Medulla oblongata (tissue), 1 donor: Measurements from ENCODE around the gene COLQ.
"Not testable (repeated sequence)": the region's sequence is repeated elsewhere in the genome, so short reads cannot be mapped to it uniquely, and the experiment has no call there.

Experiments used
- DNase-seq: peaks from one replicate; pipeline ENCODE4 v3.0.0-alpha.2; 2015; ENCODE audit errors: extremely low spot score

Gene COLQ

DNA sequence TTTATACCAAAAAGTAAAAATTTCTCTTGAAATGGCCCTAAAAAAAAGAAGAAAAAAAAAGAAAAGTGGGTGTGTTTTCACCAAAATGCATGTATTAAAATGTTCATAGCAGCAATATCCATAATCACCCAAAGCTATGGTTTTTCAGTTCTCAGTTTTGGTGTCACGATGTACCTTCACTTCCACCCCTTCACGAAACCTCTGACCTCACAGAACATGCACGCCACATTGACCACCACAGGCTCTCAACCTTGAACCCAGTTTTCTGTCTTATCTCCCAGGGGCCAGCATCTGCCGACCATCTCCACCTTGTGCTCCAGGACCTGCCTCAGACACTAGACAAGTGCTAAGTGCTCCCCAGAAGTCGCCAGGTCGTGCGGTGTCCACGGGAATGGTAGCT, 30.4 kb downstream of the COLQ start:
- no peak for DNase-seq

- no peak for DNase-seq
Measured at GRCh38 chr3:15490158-15490557, 31.3 kb downstream of the COLQ start.

GRCh38 chr3:15488002-15488401, 33.5 kb downstream of the COLQ start:
- no peak for DNase-seq

DNA sequence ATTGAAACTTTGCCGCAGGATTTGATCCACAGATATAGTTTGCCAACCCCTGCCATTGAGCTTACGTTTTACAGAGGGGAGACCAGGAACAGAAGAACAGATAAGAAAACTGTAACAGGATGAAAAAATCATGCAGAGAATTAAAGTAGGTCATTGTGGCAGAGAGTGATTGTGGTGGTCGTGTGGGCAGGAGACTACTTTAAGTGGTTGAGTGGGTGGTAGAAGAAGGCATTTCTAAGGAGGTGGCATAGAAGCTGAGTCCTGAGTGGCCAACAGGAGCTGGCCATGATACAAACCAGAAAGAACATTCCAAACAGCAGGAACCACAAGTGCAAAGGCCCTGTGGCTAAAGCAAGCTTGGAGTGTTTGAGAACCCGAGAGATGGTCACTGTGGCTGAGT, 34.5 kb downstream of the COLQ start:
- no peak for DNase-seq

- no peak for DNase-seq
Measured at GRCh38 chr3:15486020-15486419, 35.5 kb downstream of the COLQ start.

DNA sequence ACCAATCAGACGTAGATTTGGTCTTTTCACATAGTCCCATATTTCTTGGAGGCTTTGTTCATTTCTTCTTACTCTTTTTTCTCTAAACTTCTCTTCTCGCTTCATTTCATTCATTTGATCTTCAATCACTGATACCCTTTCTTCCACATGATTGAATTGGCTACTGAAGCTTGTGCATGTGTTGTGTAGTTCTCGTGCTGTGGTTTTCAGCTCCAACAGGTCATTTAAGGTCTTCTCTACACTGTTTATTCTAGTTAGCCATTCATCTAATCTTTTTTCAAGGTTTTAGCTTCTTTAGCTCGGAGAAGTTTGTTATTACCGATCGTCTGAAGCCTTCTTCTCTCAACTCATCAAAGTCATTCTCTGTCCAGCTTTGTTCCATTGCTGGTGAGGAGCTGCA, 37.0 kb downstream of the COLQ start:
- not testable (repeated sequence) for DNase-seq

DNA sequence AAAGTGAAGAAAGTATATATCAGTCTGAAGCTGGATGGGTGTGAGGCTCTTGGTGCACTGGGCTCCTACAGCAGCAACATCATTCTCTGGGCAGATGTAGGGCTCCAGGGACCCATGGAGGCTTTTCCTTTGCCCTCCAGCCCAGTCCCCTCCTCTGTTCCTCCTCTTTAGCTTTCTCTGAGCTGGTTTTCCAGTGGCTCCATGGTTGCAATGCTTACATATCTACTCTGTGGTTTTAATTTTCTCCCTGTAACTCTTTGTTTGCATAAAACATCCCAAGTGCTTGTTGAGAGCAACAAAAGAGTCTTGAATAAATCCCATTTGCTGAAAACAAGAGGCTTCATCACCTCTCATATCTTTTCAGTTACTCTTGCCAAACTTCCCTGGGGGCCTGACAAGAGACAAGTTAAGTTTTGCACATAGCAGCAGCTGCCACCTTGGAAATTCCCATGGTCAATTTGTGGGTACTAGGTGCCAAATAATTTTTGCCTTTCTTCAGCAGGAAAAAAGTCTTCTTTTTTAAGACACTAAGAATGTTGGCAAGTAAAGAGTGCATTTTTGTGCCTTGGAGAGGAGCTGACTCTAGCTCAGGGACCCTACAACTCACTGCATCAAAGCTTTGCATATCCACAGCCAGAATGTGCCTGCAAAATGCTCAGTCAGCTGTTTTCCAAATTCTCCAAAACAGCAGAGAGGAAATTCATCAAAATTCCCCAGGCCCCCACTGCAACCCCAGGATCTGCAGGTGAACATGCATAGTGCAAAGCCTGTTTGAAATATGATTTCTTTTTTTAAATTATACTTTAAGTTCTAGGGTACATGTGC, 41.9 kb downstream of the COLQ start:
- no peak for DNase-seq

GRCh38 chr3:15478640-15478979, 42.9 kb downstream of the COLQ start:
- no peak for DNase-seq

GRCh38 chr3:15477951-15478639, 43.4 kb downstream of the COLQ start:
- no peak for DNase-seq

DNA sequence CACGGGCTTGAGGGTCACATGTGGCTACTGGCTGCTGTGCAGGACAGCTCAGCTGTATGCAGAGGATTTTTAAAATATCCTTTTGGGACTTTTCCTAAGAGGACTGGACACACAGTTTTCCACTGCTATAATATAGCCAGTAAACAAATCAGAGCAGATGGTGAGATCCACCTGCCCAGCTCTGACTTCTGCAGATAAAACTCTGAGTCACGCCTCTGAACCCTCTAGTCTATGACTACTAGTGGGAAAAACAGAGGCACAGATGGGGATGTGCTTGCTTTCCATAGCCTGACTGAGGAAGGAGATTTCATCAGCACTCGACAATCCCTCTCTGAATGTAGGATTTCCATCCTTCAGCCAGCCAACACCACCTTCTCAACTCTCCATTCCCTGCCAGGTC, 45.1 kb downstream of the COLQ start:
- no peak for DNase-seq

DNA sequence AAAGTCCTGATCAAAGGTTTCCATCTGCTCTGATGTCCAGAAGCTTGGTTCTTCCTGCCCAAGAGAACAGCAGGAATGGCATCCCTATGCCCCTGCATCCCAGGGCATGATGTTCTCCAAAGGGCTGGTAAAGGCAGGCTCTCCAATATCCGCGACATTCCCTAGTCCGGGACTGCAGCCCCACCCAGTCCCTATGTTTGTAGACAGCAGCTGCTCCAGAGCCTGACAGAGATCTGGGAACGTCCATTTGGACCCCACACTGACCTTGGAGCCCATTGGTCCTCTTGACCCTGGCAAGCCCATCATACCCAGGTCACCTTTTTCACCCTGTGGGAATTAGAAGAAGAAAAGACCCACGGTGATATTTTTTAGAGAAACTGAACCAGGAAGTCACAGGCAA, 46.3 kb downstream of the COLQ start:
- DNase-seq = no peak

GRCh38 chr3:15471861-15472260, 49.6 kb downstream of the COLQ start:
- DNase-seq = no peak

GRCh38 chr3:15470849-15471248, 50.7 kb downstream of the COLQ start:
- DNase-seq = no peak

GRCh38 chr3:15470261-15470660, 51.2 kb downstream of the COLQ start:
- DNase-seq = no peak

GRCh38 chr3:15467227-15468181, 54.0 kb downstream of the COLQ start:
- DNase-seq = no peak

GRCh38 chr3:15465876-15466585, 55.5 kb downstream of the COLQ start:
- no peak for DNase-seq

DNA sequence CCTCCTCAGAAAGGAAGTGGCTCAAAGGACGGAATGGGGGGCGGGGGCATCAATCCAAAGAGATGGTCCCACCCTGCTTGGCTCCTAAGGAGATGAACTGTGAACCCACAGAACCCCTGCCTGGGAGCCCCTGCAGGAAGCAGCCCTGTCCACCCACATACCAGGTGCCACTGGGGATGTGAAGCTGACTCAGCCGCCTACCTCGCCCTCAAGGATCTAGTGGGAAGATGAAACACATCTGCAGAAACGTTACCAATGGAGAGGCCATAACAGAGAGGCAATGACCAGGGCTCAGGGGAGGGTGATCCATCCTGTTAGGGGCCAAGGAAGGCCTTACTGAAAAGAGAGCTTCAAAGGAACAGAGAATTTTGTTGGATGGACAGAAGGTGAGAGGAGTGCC, 59.1 kb downstream of the COLQ start:
- DNase-seq = no peak

- DNase-seq = no peak
Measured at GRCh38 chr3:15460891-15461531, 60.5 kb downstream of the COLQ start.

DNA sequence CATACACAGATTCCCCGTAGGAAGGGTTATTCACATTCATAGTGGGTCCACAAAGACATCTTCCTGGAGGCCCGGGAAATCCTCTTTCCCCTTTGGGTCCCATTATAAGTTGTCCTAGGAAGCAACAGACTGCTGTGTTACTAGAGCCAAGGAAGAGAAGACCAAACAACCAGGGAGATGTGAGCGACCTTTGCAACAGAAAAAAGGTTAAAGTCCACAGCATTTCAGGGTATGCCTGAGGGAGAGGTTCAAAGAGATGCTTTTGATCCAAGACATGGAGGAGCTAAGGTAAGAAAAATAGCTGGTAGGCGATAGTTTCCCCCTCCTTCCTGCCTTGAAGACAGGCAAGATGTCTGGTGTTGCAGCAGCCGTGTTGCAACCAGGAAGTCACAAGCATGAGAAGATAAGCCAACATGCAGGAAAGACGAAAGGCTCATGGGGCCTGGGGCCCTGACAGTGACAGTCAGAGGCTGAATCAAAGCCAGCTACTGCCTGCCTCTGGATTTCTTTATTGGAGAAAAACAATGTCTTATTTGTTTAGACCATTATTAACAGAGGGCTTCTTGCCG, 63.2 kb downstream of the COLQ start:
- DNase-seq = no peak

GRCh38 chr3:15456915-15457314, 64.6 kb downstream of the COLQ start:
- DNase-seq = not testable (repeated sequence)

DNA sequence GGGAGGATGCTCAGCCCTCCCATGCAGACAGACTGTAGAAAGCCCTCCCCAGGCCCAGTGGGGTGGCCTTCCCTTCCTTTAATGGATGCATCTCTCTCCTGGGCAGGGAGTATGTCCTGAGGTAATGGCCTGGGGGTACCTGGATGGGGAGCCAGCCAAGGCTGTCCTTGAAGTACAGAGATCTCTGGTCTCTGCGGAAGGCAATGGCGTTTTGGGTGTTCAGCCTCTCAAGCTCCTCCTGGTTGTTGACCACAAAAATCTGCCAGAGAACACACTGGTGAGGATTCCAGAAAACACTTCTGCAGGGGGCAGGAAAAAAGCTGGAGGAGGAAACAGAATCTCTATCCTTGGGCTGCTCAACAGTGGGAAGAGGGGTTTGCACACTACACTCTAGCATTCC, 65.2 kb downstream of the COLQ start:
- no peak for DNase-seq
